Measurements from ENCODE around the gene HOXD8. TPM values are rescaled to one million over a fixed set of nuclear protein-coding genes. Genes with fewer than 3 reads are reported as not detected.

HOXD8 gene
- total and polyA plus RNA-seq, 9 of the 15 experiments (the other 6 are each of a cell fraction or from before 2014, with no cell fraction given), result 0.04 to 0.15 TPM; not detected in 7

DNA sequence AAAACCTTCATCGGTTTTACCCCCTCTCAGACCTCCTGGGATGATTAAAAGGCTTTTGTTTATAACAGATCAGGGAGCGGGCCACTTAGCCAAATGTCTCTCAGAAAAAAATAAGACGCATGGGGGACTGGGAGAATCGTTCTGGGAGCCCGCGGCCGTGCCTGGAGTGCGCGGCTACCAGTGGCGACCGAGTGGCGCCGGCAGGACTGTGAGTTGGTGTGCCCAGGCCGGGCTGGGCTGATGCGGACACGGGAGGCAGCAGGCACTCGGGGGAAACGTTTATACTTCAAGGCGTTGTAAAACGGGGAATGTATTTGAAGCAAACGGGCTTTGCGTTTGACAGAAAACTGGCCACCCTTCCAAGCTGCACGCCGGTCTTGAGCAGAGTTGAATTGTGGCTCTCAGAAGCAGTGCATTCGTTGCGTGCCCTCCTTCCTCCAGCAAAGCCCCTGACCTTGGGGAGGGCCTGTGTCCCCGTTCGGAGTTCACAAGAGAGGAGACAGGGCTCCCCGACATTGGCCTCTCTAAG is 17.6 kb upstream of the HOXD8 start:
- no peaks in the 10 kb centered on the region for H4K20me1 ChIP-seq (replicated peaks; ENCODE audit: control insufficient read depth, insufficient read depth, low read length)
- BruUV-seq (replicated peaks), result no TSS peak
- ChIA-PET POLR2A (interaction anchor here (0.5 kb wide), 1 partner anchor 1299 kb away, joined by 4 read pairs; no protein-coding TSS in a partner anchor), CTCF (ENCODE audit: low intra/inter-chr PET ratio) (interaction anchor here (0.8 kb wide), 1 partner anchor 526 kb away, joined by 3 read pairs; no protein-coding TSS in a partner anchor)
- no peaks in the 10 kb centered on the region for H3K36me3 ChIP-seq (ENCODE audit: control insufficient read depth, insufficient read depth, low read length)
- in situ Hi-C loops (cut with MboI) (no loop called here), intact Hi-C loops (cut with micrococcal nuclease) (no loop called here)
- no peak overlapping the region for H3K27ac ChIP-seq (ENCODE audit: extremely low read depth, low read depth, low read length)
- H3K4me3 ChIP-seq, result no peak overlapping the region
- DNase-seq (ENCODE audit: extremely low read depth in 1 of 4, low spot score in 3 of 4), result no peak
- no peak overlapping the region for H3K4me2 ChIP-seq (ENCODE audit: insufficient read depth, low read length)
- peaks cover 0 to 17% of the 10 kb centered on the region in 2 experiments; a peak in 1 of 5 replicates for H3K4me1 ChIP-seq (replicated peaks in 1 of 2; ENCODE audit: control insufficient read depth in 2 of 2, insufficient read depth in 2 of 2, low read length in 2 of 2)
- 28% methylated on average over 27 of the region's 29 CpGs for WGBS (ENCODE audit: insufficient coverage, low coverage, missing lambda C conversion rate)
- peaks cover 53 to 57% of the 10 kb centered on the region in 2 experiments for H3K27me3 ChIP-seq (ENCODE audit: control insufficient read depth in 2 of 2, insufficient read depth in 2 of 2, low read length in 2 of 2)
- H3K79me2 ChIP-seq (ENCODE audit: control insufficient read depth, insufficient read depth, low read length), result no peaks in the 10 kb centered on the region
- H3K9me3 ChIP-seq (replicated peaks; ENCODE audit: control insufficient read depth, insufficient read depth, low read depth, low read length), result no peaks in the 10 kb centered on the region
- no peaks in the 10 kb centered on the region for H3K9me1 ChIP-seq (ENCODE audit: control insufficient read depth, insufficient read depth, low read length)
- no peak for ATAC-seq
- H2AFZ ChIP-seq (ENCODE audit: low read depth, low read length), result no peak overlapping the region
- no peak for FAIRE-seq
- no peak overlapping the region for H3K9ac ChIP-seq (ENCODE audit: insufficient read depth in 1 of 2, low read depth in 2 of 2, low read length in 2 of 2)
- TF ChIP-seq KAT7 (CRISPR knock-in tag; IDR thresholded peaks at IDR 0.05; ENCODE audit: borderline replicate concordance) (no peak), SP1 (CRISPR knock-in tag; IDR thresholded peaks at IDR 0.05) (no peak), MAZ (CRISPR knock-in tag; conservative IDR thresholded peaks at IDR 0.05 in 1 of 2, IDR thresholded peaks at IDR 0.05 in 1 of 2) (no peak), CHD4 (IDR thresholded peaks at IDR 0.05; ENCODE audit: insufficient read depth, insufficient replicate concordance, low read depth, low read length, poor library complexity, severe bottlenecking) (no peak), ZFP30 (CRISPR knock-in tag; IDR thresholded peaks at IDR 0.05; ENCODE audit: borderline replicate concordance) (no peak), HLTF (IDR thresholded peaks at IDR 0.05) (no peak), CC2D1A (IDR thresholded peaks at IDR 0.05) (no peak), HDAC8 (tag; IDR thresholded peaks at IDR 0.05) (no peak), MCM2 (IDR thresholded peaks at IDR 0.05; ENCODE audit: low read depth) (no peak), POLR3G (IDR thresholded peaks at IDR 0.05; ENCODE audit: extremely low read depth, insufficient read length, insufficient replicate concordance) (no peak), ILF3 (IDR thresholded peaks at IDR 0.05; ENCODE audit: borderline replicate concordance) (no peak), GABPB1 (CRISPR knock-in tag; IDR thresholded peaks at IDR 0.05) (no peak), TEAD4 (IDR thresholded peaks at IDR 0.05; ENCODE audit: low read length) (no peak), TEAD4 (CRISPR knock-in tag; IDR thresholded peaks at IDR 0.05; ENCODE audit: borderline replicate concordance) (no peak), ZNF274 (IDR thresholded peaks at IDR 0.05; ENCODE audit: borderline replicate concordance, low read depth, low read length) (no peak), ZBTB7A (IDR thresholded peaks at IDR 0.05; ENCODE audit: borderline replicate concordance, control insufficient read depth, low read depth, low read length) (no peak), SMAD4 (CRISPR knock-in tag; conservative IDR thresholded peaks at IDR 0.05) (no peak)
- TF ChIP-seq, protein P1, sequence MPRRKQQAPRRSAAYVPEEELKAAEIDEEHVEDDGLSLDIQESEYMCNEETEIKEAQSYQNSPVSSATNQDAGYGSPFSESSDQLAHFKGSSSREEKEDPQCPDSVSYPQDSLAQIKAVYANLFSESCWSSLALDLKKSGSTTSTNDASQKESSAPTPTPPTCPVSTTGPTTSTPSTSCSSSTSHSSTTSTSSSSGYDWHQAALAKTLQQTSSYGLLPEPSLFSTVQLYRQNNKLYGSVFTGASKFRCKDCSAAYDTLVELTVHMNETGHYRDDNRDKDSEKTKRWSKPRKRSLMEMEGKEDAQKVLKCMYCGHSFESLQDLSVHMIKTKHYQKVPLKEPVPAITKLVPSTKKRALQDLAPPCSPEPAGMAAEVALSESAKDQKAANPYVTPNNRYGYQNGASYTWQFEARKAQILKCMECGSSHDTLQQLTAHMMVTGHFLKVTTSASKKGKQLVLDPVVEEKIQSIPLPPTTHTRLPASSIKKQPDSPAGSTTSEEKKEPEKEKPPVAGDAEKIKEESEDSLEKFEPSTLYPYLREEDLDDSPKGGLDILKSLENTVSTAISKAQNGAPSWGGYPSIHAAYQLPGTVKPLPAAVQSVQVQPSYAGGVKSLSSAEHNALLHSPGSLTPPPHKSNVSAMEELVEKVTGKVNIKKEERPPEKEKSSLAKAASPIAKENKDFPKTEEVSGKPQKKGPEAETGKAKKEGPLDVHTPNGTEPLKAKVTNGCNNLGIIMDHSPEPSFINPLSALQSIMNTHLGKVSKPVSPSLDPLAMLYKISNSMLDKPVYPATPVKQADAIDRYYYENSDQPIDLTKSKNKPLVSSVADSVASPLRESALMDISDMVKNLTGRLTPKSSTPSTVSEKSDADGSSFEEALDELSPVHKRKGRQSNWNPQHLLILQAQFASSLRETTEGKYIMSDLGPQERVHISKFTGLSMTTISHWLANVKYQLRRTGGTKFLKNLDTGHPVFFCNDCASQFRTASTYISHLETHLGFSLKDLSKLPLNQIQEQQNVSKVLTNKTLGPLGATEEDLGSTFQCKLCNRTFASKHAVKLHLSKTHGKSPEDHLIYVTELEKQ (CRISPR knock-in tag; IDR thresholded peaks at IDR 0.05), result no peak
- TF ChIP-seq, protein P2, sequence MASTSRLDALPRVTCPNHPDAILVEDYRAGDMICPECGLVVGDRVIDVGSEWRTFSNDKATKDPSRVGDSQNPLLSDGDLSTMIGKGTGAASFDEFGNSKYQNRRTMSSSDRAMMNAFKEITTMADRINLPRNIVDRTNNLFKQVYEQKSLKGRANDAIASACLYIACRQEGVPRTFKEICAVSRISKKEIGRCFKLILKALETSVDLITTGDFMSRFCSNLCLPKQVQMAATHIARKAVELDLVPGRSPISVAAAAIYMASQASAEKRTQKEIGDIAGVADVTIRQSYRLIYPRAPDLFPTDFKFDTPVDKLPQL (IDR thresholded peaks at IDR 0.05; ENCODE audit: extremely low read depth, insufficient read length), result no peak

All from K562 (cell line).